ENCODE measurements around the gene MYO5C.
"Not testable (repeated sequence)": the region's sequence is repeated elsewhere in the genome, so short reads cannot be mapped to it uniquely, and the experiment has no call there.

Gene MYO5C

GRCh38 chr15:52307847-52308246 is 12.2 kb upstream of the MYO5C start:
- no peak for DNase-seq

- DNase-seq, result no peak
Observed at GRCh38 chr15:52306270-52306669, 10.7 kb upstream of the MYO5C start.

- no peak for DNase-seq
Observed at GRCh38 chr15:52303093-52303772, 7.6 kb upstream of the MYO5C start.

GRCh38 chr15:52301265-52301847 is 5.8 kb upstream of the MYO5C start:
- DNase-seq, result no peak

- no peak for DNase-seq
Observed at GRCh38 chr15:52294881-52295420, 653 bp downstream of the MYO5C start.

- no peak for DNase-seq
Observed at GRCh38 chr15:52292780-52293392, 2.7 kb downstream of the MYO5C start.

GRCh38 chr15:52291204-52291603 is 4.4 kb downstream of the MYO5C start:
- no peak for DNase-seq

GRCh38 chr15:52290800-52291199 is 4.8 kb downstream of the MYO5C start:
- DNase-seq, result no peak

- DNase-seq, result peak; percentile 59
Observed at GRCh38 chr15:52290329-52290728, 5.3 kb downstream of the MYO5C start.

- no peak for DNase-seq
Observed at GRCh38 chr15:52289629-52290081, 5.9 kb downstream of the MYO5C start.

GRCh38 chr15:52288986-52289385 is 6.6 kb downstream of the MYO5C start:
- DNase-seq, result no peak

- DNase-seq, result no peak
Observed at GRCh38 chr15:52288051-52288942, 7.3 kb downstream of the MYO5C start.

- no peak for DNase-seq
Observed at GRCh38 chr15:52287114-52287513, 8.5 kb downstream of the MYO5C start.

GRCh38 chr15:52285941-52286340 is 9.7 kb downstream of the MYO5C start:
- DNase-seq, result not testable (repeated sequence)

GRCh38 chr15:52284164-52284563 is 11.4 kb downstream of the MYO5C start:
- no peak for DNase-seq

GRCh38 chr15:52283281-52283680 is 12.3 kb downstream of the MYO5C start:
- no peak for DNase-seq

GRCh38 chr15:52282418-52282817 is 13.2 kb downstream of the MYO5C start:
- DNase-seq, result no peak

- DNase-seq, result no peak
Observed at GRCh38 chr15:52281085-52282035, 14.2 kb downstream of the MYO5C start.

- no peak for DNase-seq
Observed at GRCh38 chr15:52280326-52281084, 15.1 kb downstream of the MYO5C start.

- no peak for DNase-seq
Observed at GRCh38 chr15:52278636-52279367, 16.8 kb downstream of the MYO5C start.
